KMS-11 (cell line): ENCODE results near the gene MAGI2.

Experiments
- H2AFZ ChIP-seq: fragments of 200-600 bp; sonication (generic); 2 replicates; pipeline ENCODE4 v1.6.1; 2016; ENCODE audit warnings: antibody characterized with exemption, mixed run types, low read depth
- H3K27ac ChIP-seq: fragments of 200-600 bp; sonication (generic); 2 replicates; pipeline ENCODE4 v1.6.1; 2016; ENCODE audit warnings: mild to moderate bottlenecking, mixed run types
- H3K27me3 ChIP-seq: fragments of 200-600 bp; sonication (generic); 2 replicates; pipeline ENCODE4 v1.6.1; 2017; ENCODE audit warnings: mild to moderate bottlenecking, low read depth, mixed run types, moderate library complexity; ENCODE audit not compliant: insufficient read depth
- H3K36me3 ChIP-seq: fragments of 200-600 bp; sonication (generic); 2 replicates; pipeline ENCODE4 v1.6.1; 2017; ENCODE audit warnings: mild to moderate bottlenecking, mixed run types; ENCODE audit not compliant: insufficient read depth
- H3K4me1 ChIP-seq: fragments of 200-600 bp; sonication (generic); 2 replicates; pipeline ENCODE4 v1.6.1; 2016; ENCODE audit warnings: mild to moderate bottlenecking, low read depth, mixed run types; ENCODE audit not compliant: poor library complexity, severe bottlenecking
- H3K4me2 ChIP-seq: fragments of 200-600 bp; sonication (generic); 2 replicates; pipeline ENCODE4 v1.7.0; 2016; ENCODE audit warnings: mild to moderate bottlenecking, mixed run types
- H3K4me3 ChIP-seq: fragments of 200-600 bp; sonication (generic); IDR thresholded peaks from 2 replicates; pipeline ENCODE4 v1.6.1; 2017; ENCODE audit warnings: low read depth, low read length, mixed read lengths; ENCODE audit not compliant: insufficient read depth
- H3K79me2 ChIP-seq: fragments of 200-600 bp; sonication (generic); 2 replicates; pipeline ENCODE4 v1.6.1; 2016; ENCODE audit warnings: low read depth, mixed run types; ENCODE audit not compliant: insufficient read depth
- H3K9ac ChIP-seq: fragments of 200-600 bp; sonication (generic); 2 replicates; pipeline ENCODE4 v1.6.1; 2016; ENCODE audit warnings: mild to moderate bottlenecking, mixed run types
- H4K20me1 ChIP-seq: fragments of 200-600 bp; sonication (generic); 2 replicates; pipeline ENCODE4 v1.6.1; 2016; ENCODE audit warnings: mild to moderate bottlenecking, mixed run types; ENCODE audit not compliant: insufficient read depth
- TF ChIP-seq, protein P1 (sequence below): fragments of 200-600 bp; sonication (generic); conservative IDR thresholded peaks from 2 replicates; pipeline ENCODE4 v1.6.1; 2017; ENCODE audit warnings: low read depth, mild to moderate bottlenecking, antibody characterized with exemption, low read length, moderate library complexity, mixed read lengths

Gene MAGI2

DNA sequence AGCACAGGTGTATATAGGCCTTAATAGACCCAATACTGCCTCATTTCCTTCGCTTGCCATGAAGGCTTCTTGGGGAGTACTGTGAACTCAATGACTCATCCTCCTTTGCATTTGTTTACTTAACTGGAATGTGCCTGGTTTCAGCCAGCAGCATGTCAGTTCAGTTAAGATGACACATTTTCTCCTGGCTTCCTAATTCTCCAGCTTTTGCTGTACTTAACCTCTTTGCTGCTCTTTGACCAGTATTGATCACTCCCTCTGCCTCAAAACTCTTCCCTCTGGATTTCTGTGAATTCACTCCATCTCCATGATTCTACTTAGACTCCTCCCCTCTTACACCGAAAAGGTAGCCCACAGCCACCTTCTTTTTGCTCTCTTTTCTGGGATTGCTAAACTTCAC, 135.7 kb downstream of the MAGI2 start:
- H4K20me1 ChIP-seq: no peaks in the 10 kb centered on the region
- H2AFZ ChIP-seq: no peak overlapping the region
- no peak overlapping the region for H3K9ac ChIP-seq
- no peaks in the 10 kb centered on the region; the same call in 1 of the 2 replicates for H3K36me3 ChIP-seq
- H3K4me2 ChIP-seq: no peak overlapping the region
- no peaks in the 10 kb centered on the region for H3K4me1 ChIP-seq
- no peak overlapping the region for H3K4me3 ChIP-seq
- no peak overlapping the region for H3K27ac ChIP-seq
- H3K79me2 ChIP-seq: no peaks in the 10 kb centered on the region
- TF ChIP-seq, protein P1, sequence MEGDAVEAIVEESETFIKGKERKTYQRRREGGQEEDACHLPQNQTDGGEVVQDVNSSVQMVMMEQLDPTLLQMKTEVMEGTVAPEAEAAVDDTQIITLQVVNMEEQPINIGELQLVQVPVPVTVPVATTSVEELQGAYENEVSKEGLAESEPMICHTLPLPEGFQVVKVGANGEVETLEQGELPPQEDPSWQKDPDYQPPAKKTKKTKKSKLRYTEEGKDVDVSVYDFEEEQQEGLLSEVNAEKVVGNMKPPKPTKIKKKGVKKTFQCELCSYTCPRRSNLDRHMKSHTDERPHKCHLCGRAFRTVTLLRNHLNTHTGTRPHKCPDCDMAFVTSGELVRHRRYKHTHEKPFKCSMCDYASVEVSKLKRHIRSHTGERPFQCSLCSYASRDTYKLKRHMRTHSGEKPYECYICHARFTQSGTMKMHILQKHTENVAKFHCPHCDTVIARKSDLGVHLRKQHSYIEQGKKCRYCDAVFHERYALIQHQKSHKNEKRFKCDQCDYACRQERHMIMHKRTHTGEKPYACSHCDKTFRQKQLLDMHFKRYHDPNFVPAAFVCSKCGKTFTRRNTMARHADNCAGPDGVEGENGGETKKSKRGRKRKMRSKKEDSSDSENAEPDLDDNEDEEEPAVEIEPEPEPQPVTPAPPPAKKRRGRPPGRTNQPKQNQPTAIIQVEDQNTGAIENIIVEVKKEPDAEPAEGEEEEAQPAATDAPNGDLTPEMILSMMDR: no peak
- H3K27me3 ChIP-seq: no peaks in the 10 kb centered on the region

DNA sequence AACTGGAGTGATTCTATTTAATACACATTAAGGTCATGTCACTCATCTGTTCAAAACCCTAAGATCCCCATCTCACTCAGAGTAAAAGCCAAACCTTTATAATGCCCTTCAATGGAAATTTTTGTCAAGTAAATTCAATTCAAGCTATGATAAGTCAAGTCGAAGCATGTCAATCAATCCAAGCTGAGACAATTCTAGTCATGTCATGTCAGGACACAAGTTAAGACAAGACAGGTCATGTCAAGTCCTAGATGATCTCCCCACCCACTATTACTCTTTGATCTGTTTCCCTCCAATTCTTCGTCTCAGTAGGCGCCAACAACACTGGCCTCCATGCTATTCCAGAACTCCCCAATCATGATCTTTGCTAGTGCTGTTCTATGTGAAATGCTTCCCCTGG, 141.4 kb downstream of the MAGI2 start:
- Histone ChIP-seq H3K27me3 (no peaks in the 10 kb centered on the region), H3K4me1 (no peaks in the 10 kb centered on the region), H3K4me3 (no peak overlapping the region), H2AFZ (no peak overlapping the region), H3K79me2 (no peaks in the 10 kb centered on the region), H3K27ac (no peak overlapping the region), H3K9ac (no peak overlapping the region), H4K20me1 (no peaks in the 10 kb centered on the region), H3K4me2 (no peak overlapping the region), H3K36me3 (no peaks in the 10 kb centered on the region)
- TF ChIP-seq, protein P1: no peak

GRCh38 chr7:79308192-79308591, 145.3 kb downstream of the MAGI2 start:
- TF ChIP-seq, protein P1: no peak
- Histone ChIP-seq H2AFZ (no peak overlapping the region), H3K9ac (no peak overlapping the region)

GRCh38 chr7:79307376-79307775, 146.1 kb downstream of the MAGI2 start:
- H3K4me3 ChIP-seq: no peak overlapping the region
- TF ChIP-seq, protein P1: no peak

More at GRCh38 chr7:79308192-79308591, 145.3 kb downstream of the MAGI2 start:
- H3K36me3 ChIP-seq: no peaks in the 10 kb centered on the region
- no peak overlapping the region for H3K4me2 ChIP-seq
- no peaks in the 10 kb centered on the region for H3K27me3 ChIP-seq
- no peak overlapping the region for H3K4me3 ChIP-seq
- H3K79me2 ChIP-seq: no peaks in the 10 kb centered on the region
- H3K27ac ChIP-seq: no peak overlapping the region
- H3K4me1 ChIP-seq: no peaks in the 10 kb centered on the region
- no peaks in the 10 kb centered on the region for H4K20me1 ChIP-seq

More at GRCh38 chr7:79307376-79307775, 146.1 kb downstream of the MAGI2 start:
- Histone ChIP-seq H3K4me2 (no peak overlapping the region), H3K4me1 (no peaks in the 10 kb centered on the region), H4K20me1 (no peaks in the 10 kb centered on the region), H3K9ac (no peak overlapping the region), H2AFZ (no peak overlapping the region), H3K36me3 (no peaks in the 10 kb centered on the region), H3K27ac (no peak overlapping the region), H3K27me3 (no peaks in the 10 kb centered on the region), H3K79me2 (no peaks in the 10 kb centered on the region)
